Measurements from ENCODE around the gene GMFB.

GRCh38 chr14:54498579-54498978 lies 9.8 kb upstream of the GMFB start:
- no peak for TF ChIP-seq POLR2A (IDR thresholded peaks at IDR 0.05)
- no peak for TF ChIP-seq CTCF (IDR thresholded peaks at IDR 0.05)
- no peak for TF ChIP-seq POLR2AphosphoS5 (IDR thresholded peaks at IDR 0.05)

Measured in prostate gland (tissue), 2 donors.